OCI-LY3 (cell line): ENCODE results near the gene SDR9C7.

ENCODE experiments used
- H2AFZ ChIP-seq: fragments of 200-600, 300-600 bp; shearing (Covaris generic); 2 replicates; pipeline ENCODE4 v1.6.0; 2014; ENCODE audit warnings: antibody characterized with exemption, low read depth, low read length
- H3K27ac ChIP-seq: fragments of 200-600, 300-600 bp; sonication (generic); 2 replicates; pipeline ENCODE4 v1.5.1; 2014; ENCODE audit warnings: mild to moderate bottlenecking, low read length, moderate library complexity, mixed read lengths
- H3K27me3 ChIP-seq: fragments of 200-600, 300-600 bp; sonication (generic); 2 replicates; pipeline ENCODE4 v1.6.1; 2014; ENCODE audit warnings: low read depth, low read length, mixed read lengths
- H3K36me3 ChIP-seq: fragments of 200-600, 300-600 bp; sonication (generic); replicated peaks from 2 replicates; pipeline ENCODE3; 2014; ENCODE audit warnings: low read depth, low read length, mixed read lengths
- H3K4me1 ChIP-seq: fragments of 300-600, 200-600 bp; sonication (generic); 2 replicates; pipeline ENCODE4 v1.6.1; 2014; ENCODE audit warnings: low read length, mixed read lengths
- H3K4me2 ChIP-seq: fragments of 200-600, 300-600 bp; sonication (generic); 2 replicates; pipeline ENCODE4 v1.6.1; 2014; ENCODE audit warnings: low read length, mixed read lengths
- H3K4me3 ChIP-seq: fragments of 300-600, 200-600 bp; sonication (generic); 2 replicates; pipeline ENCODE4 v1.5.1; 2014; ENCODE audit warnings: antibody characterized with exemption, mild to moderate bottlenecking, low read length, moderate library complexity
- H3K79me2 ChIP-seq: fragments of 300-600, 200-600 bp; shearing (Covaris generic); 2 replicates; pipeline ENCODE4 v1.6.1; 2014; ENCODE audit warnings: mild to moderate bottlenecking, low read length, mixed read lengths
- H3K9ac ChIP-seq: fragments of 300-600, 200-600 bp; shearing (Covaris generic); 2 replicates; pipeline ENCODE4 v1.6.0; 2014; ENCODE audit warnings: mild to moderate bottlenecking, low read length, moderate library complexity
- H3K9me3 ChIP-seq: fragments of 200-600, 300-600 bp; shearing (Covaris generic); 2 replicates; pipeline ENCODE4 v1.6.1; 2014; ENCODE audit warnings: low read length, mixed read lengths; ENCODE audit not compliant: insufficient read depth
- H4K20me1 ChIP-seq: fragments of 200-600, 300-600 bp; sonication (generic); 2 replicates; pipeline ENCODE4 v1.6.1; 2016; ENCODE audit warnings: low read length, mixed read lengths; ENCODE audit not compliant: insufficient read depth
- EZH2phosphoT487 ChIP-seq: fragments of 200-600 bp; shearing (Covaris generic); IDR thresholded peaks from 2 replicates; pipeline ENCODE4 v1.6.1; 2018; ENCODE audit warnings: antibody characterized with exemption, mixed run types, low read depth
- TF ChIP-seq, protein P1 (sequence below): fragments of 200-600, 300-600 bp; sonication (generic); IDR thresholded peaks from 2 replicates; pipeline ENCODE4 v1.5.1; 2014; ENCODE audit warnings: antibody characterized with exemption, low read length, low read depth

SDR9C7 gene

DNA sequence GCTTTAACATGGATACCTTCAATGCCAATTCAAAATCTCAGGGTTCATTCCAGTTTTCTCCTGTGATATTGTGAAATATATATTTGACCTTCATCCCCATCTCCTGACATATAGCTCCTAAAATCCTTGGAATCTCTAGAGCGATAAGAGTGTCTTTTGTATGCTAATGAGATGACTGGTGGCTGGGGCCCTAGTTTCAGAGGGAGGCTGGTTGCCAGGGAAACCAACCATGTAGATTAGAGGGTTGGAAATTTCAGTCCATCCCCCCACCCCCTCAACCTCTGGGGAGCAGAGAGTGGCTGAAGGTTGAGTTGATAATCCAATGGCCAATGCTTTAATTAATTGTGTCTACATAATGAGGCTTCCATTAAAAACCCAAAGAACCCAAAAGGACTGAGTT, 59.4 kb downstream of the SDR9C7 start:
- Histone ChIP-seq H2AFZ (no peak overlapping the region), H3K36me3 (no peaks in the 10 kb centered on the region), H3K79me2 (no peaks in the 10 kb centered on the region), H4K20me1 (no peaks in the 10 kb centered on the region), H3K27ac (no peak overlapping the region), H3K9me3 (no peaks in the 10 kb centered on the region), H3K9ac (no peak overlapping the region), H3K4me3 (no peak overlapping the region), H3K4me2 (no peak overlapping the region), H3K27me3 (0 out of 2 replicates have a peak, but pooled peaks cover 5% of the 10 kb centered on the region), H3K4me1 (no peaks in the 10 kb centered on the region)
- TF ChIP-seq EZH2phosphoT487: no peak
- TF ChIP-seq, protein P1, sequence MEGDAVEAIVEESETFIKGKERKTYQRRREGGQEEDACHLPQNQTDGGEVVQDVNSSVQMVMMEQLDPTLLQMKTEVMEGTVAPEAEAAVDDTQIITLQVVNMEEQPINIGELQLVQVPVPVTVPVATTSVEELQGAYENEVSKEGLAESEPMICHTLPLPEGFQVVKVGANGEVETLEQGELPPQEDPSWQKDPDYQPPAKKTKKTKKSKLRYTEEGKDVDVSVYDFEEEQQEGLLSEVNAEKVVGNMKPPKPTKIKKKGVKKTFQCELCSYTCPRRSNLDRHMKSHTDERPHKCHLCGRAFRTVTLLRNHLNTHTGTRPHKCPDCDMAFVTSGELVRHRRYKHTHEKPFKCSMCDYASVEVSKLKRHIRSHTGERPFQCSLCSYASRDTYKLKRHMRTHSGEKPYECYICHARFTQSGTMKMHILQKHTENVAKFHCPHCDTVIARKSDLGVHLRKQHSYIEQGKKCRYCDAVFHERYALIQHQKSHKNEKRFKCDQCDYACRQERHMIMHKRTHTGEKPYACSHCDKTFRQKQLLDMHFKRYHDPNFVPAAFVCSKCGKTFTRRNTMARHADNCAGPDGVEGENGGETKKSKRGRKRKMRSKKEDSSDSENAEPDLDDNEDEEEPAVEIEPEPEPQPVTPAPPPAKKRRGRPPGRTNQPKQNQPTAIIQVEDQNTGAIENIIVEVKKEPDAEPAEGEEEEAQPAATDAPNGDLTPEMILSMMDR: no peak

DNA sequence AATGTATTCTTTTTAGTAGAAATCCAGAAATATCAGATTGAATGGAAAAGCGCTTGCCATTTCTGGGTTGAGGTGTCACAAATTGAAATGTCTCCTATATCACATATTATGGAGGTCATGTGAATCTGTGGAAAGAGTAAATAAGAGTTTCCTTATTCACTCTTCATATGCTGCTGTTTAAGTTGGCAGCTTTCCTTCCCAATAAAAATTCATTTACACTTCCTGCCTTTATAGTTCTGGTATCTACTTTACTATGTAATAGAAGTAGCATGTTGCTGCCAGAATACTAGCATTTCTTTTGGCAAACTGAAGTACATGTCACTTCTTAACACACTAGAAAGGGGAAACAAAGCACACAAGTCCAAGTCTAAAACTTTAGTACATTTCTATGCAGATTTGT, 60.8 kb downstream of the SDR9C7 start:
- no peak overlapping the region for H3K27ac ChIP-seq
- H2AFZ ChIP-seq: no peak overlapping the region
- H4K20me1 ChIP-seq: no peaks in the 10 kb centered on the region
- H3K36me3 ChIP-seq: no peaks in the 10 kb centered on the region
- 0 out of 2 replicates have a peak, but pooled peaks cover 5% of the 10 kb centered on the region for H3K27me3 ChIP-seq
- H3K9ac ChIP-seq: no peak overlapping the region
- H3K4me3 ChIP-seq: no peak overlapping the region
- no peaks in the 10 kb centered on the region for H3K9me3 ChIP-seq
- no peaks in the 10 kb centered on the region for H3K79me2 ChIP-seq
- no peak overlapping the region for H3K4me2 ChIP-seq
- no peaks in the 10 kb centered on the region for H3K4me1 ChIP-seq
- TF ChIP-seq EZH2phosphoT487: no peak
- TF ChIP-seq, protein P1: no peak
